Measurements from ENCODE around the gene LRRC42. TPM values are rescaled to one million over a fixed set of nuclear protein-coding genes. Genes with fewer than 3 reads are reported as not detected.

LRRC42 gene
- total and polyA plus RNA-seq, 9 of the 15 experiments (the other 6 are each of a cell fraction or from before 2014, with no cell fraction given) = 17.3 to 51.9 (median 35.5) TPM

- TF ChIP-seq E2F8 (IDR thresholded peaks at IDR 0.05; ENCODE audit: low read depth, partially characterized antibody) = no peak
- 0 out of 2 replicates have a peak, but pooled peaks have one; percentile 20 for TF ChIP-seq MYC (IDR thresholded peaks at IDR 0.05; ENCODE audit: low read depth, low read length)
- TF ChIP-seq MYC (CRISPR knock-in tag; IDR thresholded peaks at IDR 0.05; ENCODE audit: borderline replicate concordance, low read depth) = no peak
- TF ChIP-seq MGA (IDR thresholded peaks at IDR 0.05) = no peak
- peak; percentile 71 for TF ChIP-seq ZNF766 (CRISPR knock-in tag; conservative IDR thresholded peaks at IDR 0.05)
- peak; percentile 30; the same call in 1 of the 2 replicates for TF ChIP-seq ELF4 (CRISPR knock-in tag; IDR thresholded peaks at IDR 0.05)
- TF ChIP-seq SRSF9 (IDR thresholded peaks at IDR 0.05; ENCODE audit: borderline replicate concordance, low read depth, low read length) = no peak
Observed at GRCh38 chr1:53946252-53947171, at the start of gene LRRC42 (continued).

Data from K562 (cell line).